K562 (cell line): Measurements from ENCODE around the gene PRIM1. TPM values are rescaled to one million over a fixed set of nuclear protein-coding genes. Genes with fewer than 3 reads are reported as not detected.

ENCODE experiments used
- ATAC-seq: fragments of 200-7000 bp; cut with Tn5 transposase; 3 replicates; pipeline ENCODE4 v1.9.1; 2020; ENCODE audit warnings: moderate library complexity
- BruUV-seq: library from RNA; stranded (reverse); fragments of 400-500 nt; replicated peaks from 2 replicates; lab custom pipeline; 2021; lab: Mats Ljungman, UMichigan
- CTCF ChIA-PET: fragments of 300-600 bp; formaldehyde crosslinking; extraction: SDS; loops from one replicate; lab custom pipeline; 2021; ENCODE audit warnings: low intra/inter-chr PET ratio; lab: Yijun Ruan, JAX
- POLR2A ChIA-PET: fragments of 300-600, 350-650 bp; sonication (Branson Sonifier 250); formaldehyde crosslinking; extraction: SDS; loops from one replicate; lab custom pipeline; 2021; ENCODE audit warnings: antibody characterized with exemption, inconsistent platforms; lab: Yijun Ruan, JAX
- DNase-seq, 4 experiments: peaks; one replicate each; pipeline versions ENCODE4 v3.0.0 to v3.0.0-alpha.2; 2011 to 2018; ENCODE audit warnings: low spot score in 3 of 4, mixed read lengths in 3 of 4; ENCODE audit errors: extremely low read depth in 1 of 4
- FAIRE-seq: peaks from 2 replicates; lab custom pipeline; 2011; peaks lifted over from hg19 to GRCh38; lab: Jason Lieb, UNC
- H2AFZ ChIP-seq: 2 replicates; pipeline ENCODE4 v1.6.0; 2011; ENCODE audit warnings: low read depth, low read length, control low read depth, inconsistent platforms
- H3K27ac ChIP-seq: fragments of 200-600 bp; 3 replicates; pipeline ENCODE4 v1.8.0; 2011; ENCODE audit warnings: low read depth, mild to moderate bottlenecking, control low read depth, inconsistent platforms, low read length, moderate library complexity, mixed read lengths; ENCODE audit errors: extremely low read depth
- H3K27me3 ChIP-seq, 2 experiments: fragments of 300-600 bp in 1 of 2; 2 replicates in 1 of 2; 3 replicates in 1 of 2; pipeline versions ENCODE4 v1.6.0 to v1.8.0; 2011; ENCODE audit warnings: inconsistent platforms in 2 of 2, low read length in 2 of 2, mild to moderate bottlenecking in 1 of 2, mixed read lengths in 1 of 2, moderate library complexity in 1 of 2; ENCODE audit not compliant: control insufficient read depth in 2 of 2, insufficient read depth in 2 of 2
- H3K36me3 ChIP-seq: fragments of 300-600 bp; 3 replicates; pipeline ENCODE4 v1.8.0; 2011; ENCODE audit warnings: mild to moderate bottlenecking, low read length, inconsistent platforms; ENCODE audit not compliant: control insufficient read depth, insufficient read depth
- H3K4me1 ChIP-seq, 2 experiments: fragments of 200-600 bp in 1 of 2; replicated peaks in 1 of 2; 2 replicates in 1 of 2; 3 replicates in 1 of 2; pipeline versions ENCODE4 v1.5.1 to v1.8.0; 2011; ENCODE audit warnings: inconsistent platforms in 2 of 2, low read length in 2 of 2, mild to moderate bottlenecking in 1 of 2, mixed read lengths in 1 of 2, moderate library complexity in 1 of 2; ENCODE audit not compliant: control insufficient read depth in 2 of 2, insufficient read depth in 2 of 2
- H3K4me2 ChIP-seq: 2 replicates; pipeline ENCODE4 v1.6.1; 2011; ENCODE audit warnings: low read length, control low read depth, inconsistent platforms, mixed read lengths; ENCODE audit not compliant: insufficient read depth
- H3K4me3 ChIP-seq: fragments of 200-600 bp; sonication (generic), shearing (Covaris generic); 2 replicates; pipeline ENCODE4 v1.5.1; 2016; ENCODE audit warnings: control low read depth, inconsistent platforms
- H3K79me2 ChIP-seq: fragments of 200-600 bp; 3 replicates; pipeline ENCODE4 v1.8.0; 2011; ENCODE audit warnings: low read length, inconsistent platforms; ENCODE audit not compliant: control insufficient read depth, insufficient read depth
- H3K9ac ChIP-seq, 2 experiments: 2 replicates each; pipeline versions ENCODE4 v1.6.0 to v1.6.1; 2011; ENCODE audit warnings: low read depth in 2 of 2, low read length in 2 of 2, control low read depth in 1 of 2, inconsistent platforms in 1 of 2, mild to moderate bottlenecking in 1 of 2, mixed read lengths in 1 of 2; ENCODE audit not compliant: insufficient read depth in 1 of 2
- H3K9me1 ChIP-seq: one replicate; pipeline ENCODE4 v1.6.0; 2011; ENCODE audit warnings: inconsistent platforms, mild to moderate bottlenecking, low read length, moderate library complexity; ENCODE audit not compliant: control insufficient read depth, insufficient read depth
- H3K9me3 ChIP-seq: replicated peaks from 2 replicates; pipeline ENCODE4 v1.5.1; 2011; ENCODE audit warnings: low read depth, low read length, inconsistent platforms; ENCODE audit not compliant: control insufficient read depth, insufficient read depth
- H4K20me1 ChIP-seq: replicated peaks from 2 replicates; pipeline ENCODE4 v1.6.1; 2011; ENCODE audit warnings: low read length, inconsistent platforms, mixed read lengths; ENCODE audit not compliant: control insufficient read depth, insufficient read depth
- MEIS2 ChIP-seq: fragments of 450-650 bp; IDR thresholded peaks from 2 replicates; pipeline ENCODE4 v1.6.1; 2014; ENCODE audit warnings: mild to moderate bottlenecking; ENCODE audit not compliant: partially characterized antibody
- STAT5B ChIP-seq: fragments of 250-450 bp; sonication (Bioruptor Pico); IDR thresholded peaks from 2 replicates; pipeline ENCODE4 v1.8.0; 2021; ENCODE audit warnings: mild to moderate bottlenecking, inconsistent platforms
- ZBTB1 ChIP-seq: sonication (generic); formaldehyde crosslinking; IDR thresholded peaks from 2 replicates; pipeline ENCODE4 v1.8.1; 2023; ENCODE audit warnings: missing genetic modification reagents, low read depth, mild to moderate bottlenecking, borderline replicate concordance
- ZNF583 ChIP-seq: fragments of 250-450 bp; sonication (Bioruptor Pico); IDR thresholded peaks from 2 replicates; pipeline ENCODE4 v1.4.0; 2020
- in situ Hi-C: fragments of 300-500 bp; cut with MboI; formaldehyde crosslinking; loops from 4 replicates; pipeline ENCODE4 v1.15.0; 2018; ENCODE audit warnings: inconsistent platforms, mixed read lengths
- intact Hi-C: fragments of 100-400 bp; cut with micrococcal nuclease; formaldehyde crosslinking; loops from 2 replicates; pipeline ENCODE4 v1.14.2; 2022
- polyA plus RNA-seq, 8 experiments: library from polyadenylated mRNA; depleted of rRNA in 4 of 8; stranded (reverse) in 5 of 8; unstranded in 3 of 8; fragments of >200 nt; fragmentation: Nextera tagmentation in 2 of 8; fragmentation: Illumina TruSeq in 1 of 8; extraction: Ambion mirVana in 2 of 8; extraction: Trizol in 1 of 8; gene quantifications; 2 replicates each; pipeline versions ENCODE4 v1.2.1 to v1.2.3, GENCODE V29; 2011 to 2014; ENCODE audit warnings: inconsistent platforms in 1 of 8, missing spikeins in 1 of 8
- total RNA-seq, 7 experiments: library from RNA; depleted of rRNA in 6 of 7; stranded (reverse); fragments of >200 nt in 6 of 7; fragmentation: Illumina TruSeq in 2 of 7; extraction: Trizol in 2 of 7; gene quantifications; 2 replicates each; pipeline versions ENCODE4 v1.2.1 to v1.2.3, GENCODE V29; 2011 to 2021; ENCODE audit warnings: low replicate concordance in 1 of 7
- TF ChIP-seq, protein P1 (sequence below): sonication (generic); formaldehyde crosslinking; IDR thresholded peaks from 2 replicates; pipeline ENCODE4 v1.8.1; 2022; ENCODE audit warnings: missing genetic modification reagents
- TF ChIP-seq, protein P2 (sequence below): fragments of 450-650 bp; IDR thresholded peaks from 2 replicates; pipeline ENCODE4 v1.6.1; 2017; ENCODE audit warnings: antibody characterized with exemption
- TF ChIP-seq, protein P3 (sequence below): sonication (generic); formaldehyde crosslinking; IDR thresholded peaks from 2 replicates; pipeline ENCODE4 v1.8.1; 2023; ENCODE audit warnings: missing genetic modification reagents, mild to moderate bottlenecking, borderline replicate concordance
- TF ChIP-seq, protein P4 (sequence below): sonication (generic); formaldehyde crosslinking; IDR thresholded peaks from 2 replicates; pipeline ENCODE4 v1.8.0; 2022; ENCODE audit warnings: missing genetic modification reagents, mild to moderate bottlenecking, borderline replicate concordance

The PRIM1 gene
- total and polyA plus RNA-seq, 9 of the 15 experiments (the other 6 are each of a cell fraction or from before 2014, with no cell fraction given) = 67.2 to 179 (median 140) TPM

DNA sequence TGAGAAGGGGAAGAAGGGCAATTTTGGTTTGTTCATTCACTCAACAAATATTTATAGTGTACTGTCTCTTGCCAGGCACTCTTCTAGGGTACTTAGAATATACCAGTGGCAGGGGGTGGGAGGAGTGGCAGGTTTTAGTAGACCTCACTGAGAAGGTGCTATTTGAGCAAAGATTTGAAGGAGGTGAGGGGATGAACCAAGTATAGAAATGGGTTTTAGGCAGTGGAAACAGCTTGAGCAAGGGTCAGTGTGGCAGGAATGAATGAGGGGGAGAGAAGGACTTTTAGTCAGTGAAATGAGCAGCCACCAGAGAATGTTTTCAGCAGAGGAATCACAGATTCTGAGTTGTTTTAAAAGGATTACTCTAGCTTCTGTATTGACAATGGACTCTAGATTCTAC is 2.3 kb downstream of the PRIM1 start:
- Histone ChIP-seq H4K20me1 (no peaks in the 10 kb centered on the region; the same call in 1 of the 2 replicates), H3K9ac (peak overlapping the region in 1 of 2 experiments; percentile 97; a peak in 1 of 4 replicates), H3K9me1 (no peaks in the 10 kb centered on the region), H3K4me2 (0 out of 2 replicates have a peak overlapping the region, but pooled peaks have one; percentile 6), H3K27ac (peak overlapping the region; percentile 16; the same call in 2 of the 3 replicates), H3K4me3 (no peak overlapping the region), H2AFZ (no peak overlapping the region), H3K36me3 (peaks cover 52% of the 10 kb centered on the region), H3K9me3 (peaks cover 2% of the 10 kb centered on the region; the same call in 1 of the 2 replicates), H3K79me2 (peaks cover 40% of the 10 kb centered on the region), H3K4me1 (peaks cover 11 to 16% of the 10 kb centered on the region in 2 experiments; a peak in 4 of 5 replicates), H3K27me3 (no peaks in the 10 kb centered on the region)
- ATAC-seq (no peak), DNase-seq (no peak), FAIRE-seq (no peak)
- in situ Hi-C loops = loop anchor here (10.0 kb wide), 2 partner anchors 315 to 435 kb away; no protein-coding TSS in a partner anchor
- ChIA-PET CTCF (no interaction called here), POLR2A (interaction anchor here (0.7 to 3.1 kb wide), 3 partner anchors 9 to 113 kb away, joined by 3 to 16 read pairs (median 5); partner anchors contain the start of gene NACA)
- BruUV-seq = no TSS peak
- intact Hi-C loops = loop anchor here (5.0 kb wide), 1 partner anchor 113 kb away; no protein-coding TSS in a partner anchor
- TF ChIP-seq, protein P1, sequence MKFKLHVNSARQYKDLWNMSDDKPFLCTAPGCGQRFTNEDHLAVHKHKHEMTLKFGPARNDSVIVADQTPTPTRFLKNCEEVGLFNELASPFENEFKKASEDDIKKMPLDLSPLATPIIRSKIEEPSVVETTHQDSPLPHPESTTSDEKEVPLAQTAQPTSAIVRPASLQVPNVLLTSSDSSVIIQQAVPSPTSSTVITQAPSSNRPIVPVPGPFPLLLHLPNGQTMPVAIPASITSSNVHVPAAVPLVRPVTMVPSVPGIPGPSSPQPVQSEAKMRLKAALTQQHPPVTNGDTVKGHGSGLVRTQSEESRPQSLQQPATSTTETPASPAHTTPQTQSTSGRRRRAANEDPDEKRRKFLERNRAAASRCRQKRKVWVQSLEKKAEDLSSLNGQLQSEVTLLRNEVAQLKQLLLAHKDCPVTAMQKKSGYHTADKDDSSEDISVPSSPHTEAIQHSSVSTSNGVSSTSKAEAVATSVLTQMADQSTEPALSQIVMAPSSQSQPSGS = no peak
- TF ChIP-seq STAT5B (CRISPR knock-in tag) = no peak
- TF ChIP-seq, protein P2, sequence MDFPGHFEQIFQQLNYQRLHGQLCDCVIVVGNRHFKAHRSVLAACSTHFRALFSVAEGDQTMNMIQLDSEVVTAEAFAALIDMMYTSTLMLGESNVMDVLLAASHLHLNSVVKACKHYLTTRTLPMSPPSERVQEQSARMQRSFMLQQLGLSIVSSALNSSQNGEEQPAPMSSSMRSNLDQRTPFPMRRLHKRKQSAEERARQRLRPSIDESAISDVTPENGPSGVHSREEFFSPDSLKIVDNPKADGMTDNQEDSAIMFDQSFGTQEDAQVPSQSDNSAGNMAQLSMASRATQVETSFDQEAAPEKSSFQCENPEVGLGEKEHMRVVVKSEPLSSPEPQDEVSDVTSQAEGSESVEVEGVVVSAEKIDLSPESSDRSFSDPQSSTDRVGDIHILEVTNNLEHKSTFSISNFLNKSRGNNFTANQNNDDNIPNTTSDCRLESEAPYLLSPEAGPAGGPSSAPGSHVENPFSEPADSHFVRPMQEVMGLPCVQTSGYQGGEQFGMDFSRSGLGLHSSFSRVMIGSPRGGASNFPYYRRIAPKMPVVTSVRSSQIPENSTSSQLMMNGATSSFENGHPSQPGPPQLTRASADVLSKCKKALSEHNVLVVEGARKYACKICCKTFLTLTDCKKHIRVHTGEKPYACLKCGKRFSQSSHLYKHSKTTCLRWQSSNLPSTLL = no peak
- TF ChIP-seq ZNF583 (CRISPR knock-in tag) = no peak
- TF ChIP-seq, protein P3, sequence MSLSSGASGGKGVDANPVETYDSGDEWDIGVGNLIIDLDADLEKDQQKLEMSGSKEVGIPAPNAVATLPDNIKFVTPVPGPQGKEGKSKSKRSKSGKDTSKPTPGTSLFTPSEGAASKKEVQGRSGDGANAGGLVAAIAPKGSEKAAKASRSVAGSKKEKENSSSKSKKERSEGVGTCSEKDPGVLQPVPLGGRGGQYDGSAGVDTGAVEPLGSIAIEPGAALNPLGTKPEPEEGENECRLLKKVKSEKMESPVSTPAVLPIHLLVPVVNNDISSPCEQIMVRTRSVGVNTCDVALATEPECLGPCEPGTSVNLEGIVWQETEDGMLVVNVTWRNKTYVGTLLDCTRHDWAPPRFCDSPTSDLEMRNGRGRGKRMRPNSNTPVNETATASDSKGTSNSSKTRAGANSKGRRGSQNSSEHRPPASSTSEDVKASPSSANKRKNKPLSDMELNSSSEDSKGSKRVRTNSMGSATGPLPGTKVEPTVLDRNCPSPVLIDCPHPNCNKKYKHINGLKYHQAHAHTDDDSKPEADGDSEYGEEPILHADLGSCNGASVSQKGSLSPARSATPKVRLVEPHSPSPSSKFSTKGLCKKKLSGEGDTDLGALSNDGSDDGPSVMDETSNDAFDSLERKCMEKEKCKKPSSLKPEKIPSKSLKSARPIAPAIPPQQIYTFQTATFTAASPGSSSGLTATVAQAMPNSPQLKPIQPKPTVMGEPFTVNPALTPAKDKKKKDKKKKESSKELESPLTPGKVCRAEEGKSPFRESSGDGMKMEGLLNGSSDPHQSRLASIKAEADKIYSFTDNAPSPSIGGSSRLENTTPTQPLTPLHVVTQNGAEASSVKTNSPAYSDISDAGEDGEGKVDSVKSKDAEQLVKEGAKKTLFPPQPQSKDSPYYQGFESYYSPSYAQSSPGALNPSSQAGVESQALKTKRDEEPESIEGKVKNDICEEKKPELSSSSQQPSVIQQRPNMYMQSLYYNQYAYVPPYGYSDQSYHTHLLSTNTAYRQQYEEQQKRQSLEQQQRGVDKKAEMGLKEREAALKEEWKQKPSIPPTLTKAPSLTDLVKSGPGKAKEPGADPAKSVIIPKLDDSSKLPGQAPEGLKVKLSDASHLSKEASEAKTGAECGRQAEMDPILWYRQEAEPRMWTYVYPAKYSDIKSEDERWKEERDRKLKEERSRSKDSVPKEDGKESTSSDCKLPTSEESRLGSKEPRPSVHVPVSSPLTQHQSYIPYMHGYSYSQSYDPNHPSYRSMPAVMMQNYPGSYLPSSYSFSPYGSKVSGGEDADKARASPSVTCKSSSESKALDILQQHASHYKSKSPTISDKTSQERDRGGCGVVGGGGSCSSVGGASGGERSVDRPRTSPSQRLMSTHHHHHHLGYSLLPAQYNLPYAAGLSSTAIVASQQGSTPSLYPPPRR (CRISPR knock-in tag) = no peak
- TF ChIP-seq, protein P4, sequence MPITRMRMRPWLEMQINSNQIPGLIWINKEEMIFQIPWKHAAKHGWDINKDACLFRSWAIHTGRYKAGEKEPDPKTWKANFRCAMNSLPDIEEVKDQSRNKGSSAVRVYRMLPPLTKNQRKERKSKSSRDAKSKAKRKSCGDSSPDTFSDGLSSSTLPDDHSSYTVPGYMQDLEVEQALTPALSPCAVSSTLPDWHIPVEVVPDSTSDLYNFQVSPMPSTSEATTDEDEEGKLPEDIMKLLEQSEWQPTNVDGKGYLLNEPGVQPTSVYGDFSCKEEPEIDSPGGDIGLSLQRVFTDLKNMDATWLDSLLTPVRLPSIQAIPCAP (CRISPR knock-in tag) = no peak
- no peak for TF ChIP-seq ZBTB1 (CRISPR knock-in tag)
- no peak for TF ChIP-seq MEIS2
